GM18519 (cell line): ENCODE data around the gene WNT3.

Source experiments
- ATAC-seq: cut with Tn5 transposase; IDR thresholded peaks from one replicate; pipeline ENCODE4 v1.9.1; 2021; ENCODE audit warnings: mild to moderate bottlenecking, moderate library complexity; ENCODE audit not compliant: unreplicated experiment, low FRiP score

Gene WNT3

DNA sequence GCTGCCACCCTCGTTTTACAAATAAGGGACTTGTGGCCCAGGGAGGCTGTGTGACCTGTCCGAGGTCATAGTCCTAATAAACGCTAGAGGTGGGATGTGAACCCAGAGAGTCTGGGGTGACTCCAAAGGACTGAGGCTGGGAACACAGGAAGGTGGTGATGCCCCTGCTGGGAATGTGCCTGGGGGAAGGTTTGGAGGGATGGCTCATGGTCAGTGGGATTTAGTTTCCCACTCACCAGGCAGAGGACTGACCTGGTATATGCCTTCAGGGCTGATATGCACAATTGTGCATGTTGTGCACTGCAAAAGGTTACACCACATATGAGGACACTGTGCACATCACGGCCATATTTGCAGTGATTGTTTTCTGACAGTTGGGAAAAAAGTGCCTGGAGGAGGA is 19.0 kb upstream of the WNT3 start:
- ATAC-seq: no peak

DNA sequence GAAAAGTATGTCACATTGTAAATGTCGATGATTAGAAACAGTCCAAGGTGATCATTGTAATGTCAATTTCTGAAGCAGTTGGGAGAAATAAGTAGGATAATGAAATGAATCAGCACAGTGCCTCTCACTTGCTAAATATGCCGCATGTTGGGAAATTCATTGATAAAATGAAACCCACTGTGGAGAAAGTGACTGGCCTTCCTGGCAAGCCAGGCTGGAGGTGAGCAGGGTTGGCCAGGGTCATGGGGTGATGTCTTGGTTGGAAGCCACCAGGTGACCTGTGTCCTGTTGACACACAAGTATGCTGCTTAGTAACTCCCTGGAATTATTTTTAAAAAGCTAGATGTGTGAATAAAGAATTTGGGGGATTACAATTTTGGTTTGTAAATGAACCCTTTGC is 18.0 kb upstream of the WNT3 start:
- ATAC-seq: no peak

GRCh38 chr17:46834846-46835245 is 16.4 kb upstream of the WNT3 start:
- no peak for ATAC-seq

DNA sequence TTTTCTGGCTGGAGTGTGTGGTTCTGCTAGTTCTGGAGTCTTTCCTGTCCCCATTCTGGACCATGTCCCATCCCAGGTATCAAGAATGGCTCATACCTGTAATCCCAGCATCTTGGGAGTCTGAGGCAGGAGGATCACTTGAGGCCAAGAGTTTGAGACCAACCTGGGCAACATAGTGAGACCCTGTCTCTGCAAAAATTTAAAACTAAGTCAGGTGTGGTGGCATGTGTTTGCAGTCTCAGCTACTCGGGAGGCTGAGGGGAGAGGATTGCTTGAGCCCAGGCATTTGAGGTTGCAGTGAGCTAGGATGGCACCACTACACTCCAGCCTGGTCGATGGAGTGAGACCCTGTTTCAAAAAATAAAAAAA is 15.3 kb upstream of the WNT3 start:
- ATAC-seq: no peak

GRCh38 chr17:46832945-46833839 is 14.7 kb upstream of the WNT3 start:
- no peak for ATAC-seq

DNA sequence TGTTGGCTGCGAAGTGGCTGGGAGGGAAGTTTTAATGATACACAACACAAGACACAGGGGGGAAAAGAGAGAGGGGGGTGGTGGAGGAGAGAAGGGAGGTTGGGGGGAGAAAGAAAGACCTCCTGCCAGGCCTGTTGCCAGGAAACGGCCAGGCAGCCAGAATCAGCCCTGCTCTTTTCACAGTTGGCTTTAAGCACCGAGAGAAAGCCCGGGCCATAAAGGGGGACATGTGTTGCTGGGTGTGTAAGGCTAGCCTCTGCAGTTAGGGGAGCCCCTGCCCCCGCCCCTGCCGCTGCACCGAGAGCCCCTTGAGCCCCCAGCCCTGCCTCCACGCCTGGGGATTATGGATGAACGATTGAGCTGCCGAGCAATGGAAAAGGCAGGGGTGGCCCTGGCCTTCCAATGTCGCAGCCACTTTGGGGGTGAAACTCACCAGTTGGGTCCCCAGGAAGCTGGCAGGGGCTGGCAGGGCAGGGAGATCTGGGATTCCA is 13.9 kb upstream of the WNT3 start:
- ATAC-seq: no peak

DNA sequence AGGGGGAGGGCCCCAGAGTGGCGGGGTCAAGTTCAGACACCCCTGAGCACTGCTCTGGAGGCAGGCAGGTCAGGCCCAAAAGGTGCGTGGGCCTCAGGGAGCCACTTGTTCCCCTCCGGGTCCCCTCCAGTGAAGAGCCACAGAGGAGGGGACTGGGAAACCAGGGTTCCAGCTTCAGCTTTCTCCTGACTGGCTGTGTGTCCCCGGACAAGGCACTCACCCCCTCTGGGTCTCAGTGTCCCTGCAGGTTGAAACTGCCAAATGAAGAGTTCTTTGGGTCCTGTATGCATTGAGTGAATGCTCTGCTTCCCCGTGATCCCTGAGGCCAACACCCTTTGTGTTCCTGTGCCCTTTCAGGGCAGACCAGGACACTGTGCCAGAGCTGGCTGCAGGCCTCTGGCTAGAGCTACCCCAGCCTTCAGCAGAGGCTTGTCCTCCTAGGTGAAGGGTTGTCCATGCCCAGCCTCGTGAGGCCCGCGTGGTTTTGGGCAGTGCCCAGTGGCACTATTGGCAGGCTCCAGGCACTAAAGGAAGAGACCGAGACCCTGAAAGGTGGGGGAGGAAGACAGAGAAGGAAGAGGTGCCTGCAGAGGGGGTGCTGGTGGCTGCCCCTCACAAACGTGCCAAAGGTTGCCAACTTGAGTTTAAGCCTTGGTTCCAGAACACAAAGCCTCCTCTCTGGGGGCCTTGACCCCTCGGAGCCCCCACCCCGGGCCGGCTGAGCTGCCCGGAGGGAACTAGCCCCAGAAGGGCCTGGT is 13.3 kb upstream of the WNT3 start:
- ATAC-seq: no peak

DNA sequence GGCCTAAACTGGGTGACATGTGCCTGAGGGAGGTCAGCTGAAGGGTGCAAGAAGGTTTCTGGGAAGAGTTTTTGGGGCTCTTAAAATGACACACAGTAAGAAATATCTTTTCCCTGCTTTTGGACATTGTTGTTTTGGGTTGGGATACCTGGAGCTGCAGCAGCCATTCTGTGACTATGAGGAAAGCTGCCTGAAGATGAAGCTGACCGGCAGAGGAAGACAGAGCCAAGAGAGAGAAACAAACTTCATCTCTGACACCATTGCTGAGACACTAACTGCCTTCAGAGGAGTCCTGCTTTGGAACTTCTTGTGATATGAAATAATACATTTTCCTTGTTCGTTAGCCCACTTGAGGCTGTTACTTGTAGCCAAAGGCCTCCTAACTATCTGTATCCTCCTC is 8.8 kb upstream of the WNT3 start:
- no peak for ATAC-seq

DNA sequence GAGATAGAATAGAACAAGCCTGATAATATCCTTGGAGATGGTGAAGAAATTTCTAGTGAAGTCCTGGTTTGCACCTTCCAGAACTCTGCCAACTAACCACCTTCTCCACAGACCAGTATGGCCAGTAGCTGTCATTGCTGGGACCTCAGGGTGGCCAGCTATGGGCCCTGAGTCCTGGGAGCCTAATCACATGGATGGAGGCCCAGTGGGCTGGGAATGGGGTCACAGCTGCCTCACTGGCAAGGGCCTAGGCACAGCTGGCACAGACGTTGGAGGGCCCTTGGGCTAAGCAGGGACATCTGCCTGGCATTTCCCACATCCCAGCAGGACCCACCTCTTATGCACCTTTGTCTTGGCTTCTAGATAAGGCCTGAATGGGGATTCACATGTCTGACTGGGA is 7.6 kb upstream of the WNT3 start:
- ATAC-seq: no peak

GRCh38 chr17:46823657-46824056 is 5.2 kb upstream of the WNT3 start:
- ATAC-seq: no peak

DNA sequence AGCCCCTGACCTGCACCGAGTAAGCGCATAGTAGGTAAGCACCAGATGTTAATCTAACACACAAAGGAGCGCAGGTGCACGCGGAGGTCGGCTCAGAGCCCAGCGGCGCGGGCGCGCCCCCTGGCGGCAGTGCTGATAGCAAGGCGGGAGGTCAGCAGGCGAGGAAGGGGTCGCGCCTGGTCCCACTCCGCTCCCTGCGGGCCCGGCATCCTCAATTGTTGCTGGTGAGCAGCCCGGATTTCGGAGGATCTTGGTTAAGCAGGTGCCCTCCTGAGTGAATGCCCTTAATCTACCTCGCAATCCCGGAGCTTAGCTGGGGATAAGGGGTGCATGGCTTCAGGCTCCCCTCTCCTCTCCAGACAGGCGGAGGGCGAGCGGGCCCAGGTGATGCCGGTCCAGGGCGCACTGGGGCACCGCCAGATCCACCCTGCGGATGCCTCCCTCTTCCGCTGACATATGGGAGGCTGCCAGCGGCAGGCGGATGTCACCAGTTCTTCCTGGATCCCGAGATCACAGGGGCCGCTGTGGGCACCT is 4.0 kb upstream of the WNT3 start:
- ATAC-seq: no peak

- ATAC-seq: no peak
Observed at GRCh38 chr17:46821482-46822387, 3.2 kb upstream of the WNT3 start.

GRCh38 chr17:46820592-46821450 is 2.3 kb upstream of the WNT3 start:
- no peak for ATAC-seq

DNA sequence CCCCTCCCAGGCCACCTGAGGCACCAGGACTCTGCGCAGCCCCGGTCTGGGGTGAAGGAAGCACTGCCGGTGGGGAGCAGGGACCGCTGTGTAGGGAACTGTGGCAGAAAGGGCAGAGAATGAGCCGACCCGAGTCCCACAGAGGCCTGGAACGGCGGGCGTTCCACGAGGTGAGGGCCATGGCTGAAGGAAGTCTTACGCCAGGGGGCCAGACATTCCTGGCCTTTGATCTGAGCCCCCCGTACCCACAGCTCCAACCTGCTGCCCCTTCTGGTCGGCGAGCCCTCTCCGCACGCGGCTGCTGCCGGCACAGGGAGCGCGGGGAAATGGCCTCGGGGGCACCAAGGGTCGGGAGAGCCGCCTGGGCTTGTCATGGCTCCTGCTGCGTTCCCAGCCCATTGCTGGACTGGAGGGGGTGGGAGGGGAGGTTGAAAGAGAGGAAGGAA is 1.4 kb upstream of the WNT3 start:
- ATAC-seq: no peak

DNA sequence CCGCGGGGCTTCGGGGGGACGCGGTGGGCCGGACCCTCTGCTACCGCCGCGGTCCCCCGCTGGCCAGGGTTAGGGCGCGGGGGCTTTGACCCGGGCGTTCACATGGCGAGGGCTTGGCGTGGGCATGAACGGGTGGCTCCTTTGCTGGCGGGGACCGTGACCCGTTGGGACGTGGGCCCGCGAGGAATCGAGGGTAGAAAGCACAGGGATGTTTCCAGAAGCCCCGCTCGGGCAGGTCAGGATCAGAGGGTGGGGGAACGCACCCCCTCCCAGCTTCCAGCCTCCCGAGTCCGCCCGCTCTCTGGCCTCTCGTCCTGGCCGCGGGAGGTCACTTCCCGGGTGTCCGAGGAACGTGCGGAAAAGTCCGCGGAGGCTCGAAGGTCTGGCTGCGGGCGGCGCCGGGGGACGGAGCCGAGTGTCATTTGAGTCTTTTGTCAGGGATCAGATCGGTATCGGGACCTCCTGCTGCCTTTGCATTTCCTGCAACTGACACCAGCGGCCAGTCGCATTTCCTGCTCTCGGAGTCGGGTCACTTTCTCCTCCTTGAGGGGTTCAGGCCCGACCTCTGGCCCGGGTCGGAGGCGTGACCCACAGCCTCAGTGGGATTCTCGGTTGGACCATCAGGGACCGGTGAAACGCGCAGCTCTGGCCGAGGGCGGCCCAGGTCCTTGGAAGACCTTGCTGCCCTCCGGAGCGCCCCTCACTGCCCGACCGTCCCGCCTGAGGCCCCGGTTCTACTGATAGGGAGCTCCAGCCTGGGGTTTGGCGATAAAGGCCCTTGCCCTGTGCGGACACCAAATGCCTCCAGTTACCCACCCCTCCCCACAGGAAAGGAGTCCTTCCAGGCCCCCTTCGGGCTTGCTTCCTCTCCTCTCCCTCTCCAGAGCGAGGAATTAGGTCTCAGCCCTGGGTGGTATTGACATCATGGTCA is 702 bp upstream of the WNT3 start:
- no peak for ATAC-seq

GRCh38 chr17:46817901-46818209 is 637 bp downstream of the WNT3 start:
- ATAC-seq: no peak

GRCh38 chr17:46817151-46817900 is 1.2 kb downstream of the WNT3 start:
- no peak for ATAC-seq
